NB4 (cell line): ENCODE data around the gene HCAR1.
A peak's percentile ranks its signal among the peaks of the same experiment; 100 is the strongest.
"Not testable (repeated sequence)": the region's sequence is repeated elsewhere in the genome, so short reads cannot be mapped to it uniquely, and the experiment has no call there.

Experiments used
- DNase-seq: peaks from one replicate; pipeline ENCODE4 v3.0.0; 2010; ENCODE audit warnings: low read depth
- H3K4me3 ChIP-seq: one replicate; pipeline ENCODE4 v1.5.1; 2011; ENCODE audit warnings: mild to moderate bottlenecking, low read depth, low read length, moderate library complexity
- CTCF ChIP-seq: IDR thresholded peaks from one replicate; pipeline ENCODE4 v1.5.1; 2012; ENCODE audit warnings: low read depth, low read length
- MAX ChIP-seq: IDR thresholded peaks from 2 replicates; pipeline ENCODE4 v1.6.1; 2011; ENCODE audit warnings: low read depth, low read length
- MYC ChIP-seq: IDR thresholded peaks from 2 replicates; pipeline ENCODE4 v1.6.1; 2011; ENCODE audit warnings: low read depth, low read length
- POLR2A ChIP-seq: IDR thresholded peaks from 2 replicates; pipeline ENCODE4 v1.6.1; 2011; ENCODE audit warnings: mild to moderate bottlenecking; ENCODE audit not compliant: insufficient read length; ENCODE audit errors: extremely low read depth

The HCAR1 gene, protein sequence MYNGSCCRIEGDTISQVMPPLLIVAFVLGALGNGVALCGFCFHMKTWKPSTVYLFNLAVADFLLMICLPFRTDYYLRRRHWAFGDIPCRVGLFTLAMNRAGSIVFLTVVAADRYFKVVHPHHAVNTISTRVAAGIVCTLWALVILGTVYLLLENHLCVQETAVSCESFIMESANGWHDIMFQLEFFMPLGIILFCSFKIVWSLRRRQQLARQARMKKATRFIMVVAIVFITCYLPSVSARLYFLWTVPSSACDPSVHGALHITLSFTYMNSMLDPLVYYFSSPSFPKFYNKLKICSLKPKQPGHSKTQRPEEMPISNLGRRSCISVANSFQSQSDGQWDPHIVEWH

GRCh38 chr12:122730215-122731014, at the start of gene HCAR1:
HCAR1 (minus strand) TSS chr12:122730844; CDS start chr12:122730339, 505 bp downstream.
- peak within 1 kb of the TSS; percentile 39 for H3K4me3 ChIP-seq
- no peak for DNase-seq
- TF ChIP-seq MYC (no peak), MAX (no peak)

DNA sequence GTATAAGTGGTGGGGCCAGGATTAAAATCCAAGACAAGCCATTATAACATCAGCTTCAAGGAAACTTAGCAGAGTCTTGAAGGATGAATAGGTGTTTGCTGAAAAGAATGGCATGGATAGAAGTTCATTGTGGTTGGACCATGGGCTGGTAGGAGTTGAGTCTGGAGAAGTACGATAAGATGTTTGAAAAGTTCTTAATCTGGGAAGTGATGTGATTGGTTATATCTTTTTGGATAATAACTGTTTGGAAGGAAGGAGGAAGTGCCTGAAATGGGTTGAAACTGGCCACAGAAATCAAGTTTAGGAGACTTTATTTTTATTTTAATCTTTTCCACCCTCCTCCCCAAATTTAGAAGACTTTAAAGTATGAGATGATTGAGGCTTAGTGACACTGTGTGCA, 26.9 kb upstream of the HCAR1 start:
- TF ChIP-seq MYC = no peak
- no peak overlapping the region for H3K4me3 ChIP-seq
- no peak for DNase-seq

- no peak for DNase-seq
- H3K4me3 ChIP-seq = no peak overlapping the region
- no peak for TF ChIP-seq MAX
- TF ChIP-seq POLR2A = no peak
- TF ChIP-seq CTCF = no peak
- TF ChIP-seq MYC = no peak
Observed at GRCh38 chr12:122754790-122755189, 24.1 kb upstream of the HCAR1 start.

GRCh38 chr12:122753319-122753650, 22.6 kb upstream of the HCAR1 start:
- peak; percentile 63 for DNase-seq
- H3K4me3 ChIP-seq = peak overlapping the region; percentile 98
- TF ChIP-seq MYC (no peak), CTCF (no peak), MAX (peak; percentile 3; the same call in 1 of the 2 replicates), POLR2A (no peak)

GRCh38 chr12:122752464-122753318, 22.0 kb upstream of the HCAR1 start, which contains the start of gene DENR:
DENR (plus strand) TSS chr12:122752824; CDS start chr12:122753702, 878 bp downstream.
- H3K4me3 ChIP-seq = peak within 1 kb of the TSS; percentile 98
- peak; percentile 98 for DNase-seq
- TF ChIP-seq CTCF (peak; percentile 83), MYC (peak; percentile 94), MAX (peak; percentile 95), POLR2A (peak; percentile 97)

GRCh38 chr12:122750781-122751515, 20.3 kb upstream of the HCAR1 start:
- not testable (repeated sequence) for DNase-seq, H3K4me3 ChIP-seq
